GM18907 (cell line): ENCODE data around the gene SEC24A.
"Not testable (repeated sequence)": the region's sequence is repeated elsewhere in the genome, so short reads cannot be mapped to it uniquely, and the experiment has no call there.

Source experiments
- ATAC-seq: cut with Tn5 transposase; IDR thresholded peaks from one replicate; pipeline ENCODE4 v1.9.1; 2021; ENCODE audit warnings: mild to moderate bottlenecking, moderate library complexity; ENCODE audit not compliant: unreplicated experiment

Gene SEC24A

GRCh38 chr5:134738963-134739661 is 90.5 kb downstream of the SEC24A start:
- ATAC-seq: peak; percentile 28

- ATAC-seq: no peak
Measured at GRCh38 chr5:134741052-134741451, 92.5 kb downstream of the SEC24A start.

GRCh38 chr5:134742134-134742533 is 93.5 kb downstream of the SEC24A start:
- ATAC-seq: no peak

- ATAC-seq: no peak
Measured at GRCh38 chr5:134749415-134749814, 100.8 kb downstream of the SEC24A start.

GRCh38 chr5:134758176-134758503 is 109.6 kb downstream of the SEC24A start:
- ATAC-seq: no peak

GRCh38 chr5:134758504-134759341 is 110.1 kb downstream of the SEC24A start, which contains the start of gene DDX46:
Gene DDX46, plus strand, starts transcription at chr5:134758779. Its CDS starts 160 bp downstream, at chr5:134758939.
- peak; percentile 96 for ATAC-seq

GRCh38 chr5:134767528-134768291 is 119.1 kb downstream of the SEC24A start:
- not testable (repeated sequence) for ATAC-seq

GRCh38 chr5:134769206-134769605 is 120.6 kb downstream of the SEC24A start:
- no peak for ATAC-seq

GRCh38 chr5:134772461-134773125 is 124.0 kb downstream of the SEC24A start:
- ATAC-seq: no peak

GRCh38 chr5:134777366-134777765 is 128.8 kb downstream of the SEC24A start:
- ATAC-seq: no peak
